ENCODE measurements around the gene LRP1B.

LRP1B gene

GRCh38 chr2:141264848-141265247 lies 866.0 kb downstream of the LRP1B start:
- no peak overlapping the region for H3K9ac ChIP-seq
- no peak overlapping the region for H3K4me2 ChIP-seq
- H4K20me1 ChIP-seq (ENCODE audit: insufficient read depth) = no peaks in the 10 kb centered on the region
- H2AFZ ChIP-seq (ENCODE audit: low read depth) = no peak overlapping the region
- H3K27ac ChIP-seq = no peak overlapping the region
- no peaks in the 10 kb centered on the region for H3K36me3 ChIP-seq (ENCODE audit: insufficient read depth)
- no peak overlapping the region for H3K4me3 ChIP-seq (IDR thresholded peaks at IDR 0.05; ENCODE audit: insufficient read depth, low read depth, low read length)
- no peaks in the 10 kb centered on the region for H3K27me3 ChIP-seq (ENCODE audit: insufficient read depth, low read depth)
- TF ChIP-seq, protein P1, sequence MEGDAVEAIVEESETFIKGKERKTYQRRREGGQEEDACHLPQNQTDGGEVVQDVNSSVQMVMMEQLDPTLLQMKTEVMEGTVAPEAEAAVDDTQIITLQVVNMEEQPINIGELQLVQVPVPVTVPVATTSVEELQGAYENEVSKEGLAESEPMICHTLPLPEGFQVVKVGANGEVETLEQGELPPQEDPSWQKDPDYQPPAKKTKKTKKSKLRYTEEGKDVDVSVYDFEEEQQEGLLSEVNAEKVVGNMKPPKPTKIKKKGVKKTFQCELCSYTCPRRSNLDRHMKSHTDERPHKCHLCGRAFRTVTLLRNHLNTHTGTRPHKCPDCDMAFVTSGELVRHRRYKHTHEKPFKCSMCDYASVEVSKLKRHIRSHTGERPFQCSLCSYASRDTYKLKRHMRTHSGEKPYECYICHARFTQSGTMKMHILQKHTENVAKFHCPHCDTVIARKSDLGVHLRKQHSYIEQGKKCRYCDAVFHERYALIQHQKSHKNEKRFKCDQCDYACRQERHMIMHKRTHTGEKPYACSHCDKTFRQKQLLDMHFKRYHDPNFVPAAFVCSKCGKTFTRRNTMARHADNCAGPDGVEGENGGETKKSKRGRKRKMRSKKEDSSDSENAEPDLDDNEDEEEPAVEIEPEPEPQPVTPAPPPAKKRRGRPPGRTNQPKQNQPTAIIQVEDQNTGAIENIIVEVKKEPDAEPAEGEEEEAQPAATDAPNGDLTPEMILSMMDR (conservative IDR thresholded peaks at IDR 0.05; ENCODE audit: low read depth, low read length) = no peak
- H3K79me2 ChIP-seq (ENCODE audit: insufficient read depth, low read depth) = no peaks in the 10 kb centered on the region
- H3K4me1 ChIP-seq (ENCODE audit: low read depth, poor library complexity, severe bottlenecking) = no peaks in the 10 kb centered on the region

GRCh38 chr2:141260911-141261310 lies 869.9 kb downstream of the LRP1B start:
- TF ChIP-seq, protein P1 (conservative IDR thresholded peaks at IDR 0.05; ENCODE audit: low read depth, low read length) = no peak
- H3K79me2 ChIP-seq (ENCODE audit: insufficient read depth, low read depth) = no peaks in the 10 kb centered on the region
- no peak overlapping the region for H2AFZ ChIP-seq (ENCODE audit: low read depth)
- H3K4me3 ChIP-seq (IDR thresholded peaks at IDR 0.05; ENCODE audit: insufficient read depth, low read depth, low read length) = no peak overlapping the region
- H3K4me1 ChIP-seq (ENCODE audit: low read depth, poor library complexity, severe bottlenecking) = no peaks in the 10 kb centered on the region
- no peak overlapping the region for H3K9ac ChIP-seq
- no peaks in the 10 kb centered on the region for H3K36me3 ChIP-seq (ENCODE audit: insufficient read depth)
- no peaks in the 10 kb centered on the region for H4K20me1 ChIP-seq (ENCODE audit: insufficient read depth)
- H3K27me3 ChIP-seq (ENCODE audit: insufficient read depth, low read depth) = no peaks in the 10 kb centered on the region
- H3K4me2 ChIP-seq = no peak overlapping the region
- H3K27ac ChIP-seq = no peak overlapping the region

DNA sequence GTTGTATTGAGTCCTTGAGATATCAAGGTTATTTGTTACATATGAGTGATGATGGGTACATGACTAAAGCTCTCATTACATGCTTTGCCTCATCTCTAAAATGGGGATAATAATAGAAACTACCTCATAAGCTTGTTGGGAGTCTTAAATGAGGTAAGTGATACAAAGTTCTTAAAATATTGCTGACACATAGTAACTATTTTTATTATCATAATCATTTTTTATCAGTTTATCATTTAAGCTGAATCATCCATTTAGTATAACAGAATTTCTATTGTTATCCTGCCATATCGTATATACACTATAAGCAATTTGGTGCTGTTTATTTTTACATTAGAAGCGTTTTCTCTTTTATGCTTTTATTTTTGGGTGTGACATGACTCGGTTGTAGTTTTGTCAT lies 871.1 kb downstream of the LRP1B start:
- Histone ChIP-seq H3K36me3 (ENCODE audit: insufficient read depth) (no peaks in the 10 kb centered on the region), H3K4me1 (ENCODE audit: low read depth, poor library complexity, severe bottlenecking) (no peaks in the 10 kb centered on the region), H3K79me2 (ENCODE audit: insufficient read depth, low read depth) (no peaks in the 10 kb centered on the region), H3K27me3 (ENCODE audit: insufficient read depth, low read depth) (no peaks in the 10 kb centered on the region), H3K27ac (no peak overlapping the region), H3K4me3 (IDR thresholded peaks at IDR 0.05; ENCODE audit: insufficient read depth, low read depth, low read length) (no peak overlapping the region), H2AFZ (ENCODE audit: low read depth) (no peak overlapping the region), H4K20me1 (ENCODE audit: insufficient read depth) (no peaks in the 10 kb centered on the region), H3K9ac (no peak overlapping the region), H3K4me2 (no peak overlapping the region)
- TF ChIP-seq, protein P1 (conservative IDR thresholded peaks at IDR 0.05; ENCODE audit: low read depth, low read length) = no peak

DNA sequence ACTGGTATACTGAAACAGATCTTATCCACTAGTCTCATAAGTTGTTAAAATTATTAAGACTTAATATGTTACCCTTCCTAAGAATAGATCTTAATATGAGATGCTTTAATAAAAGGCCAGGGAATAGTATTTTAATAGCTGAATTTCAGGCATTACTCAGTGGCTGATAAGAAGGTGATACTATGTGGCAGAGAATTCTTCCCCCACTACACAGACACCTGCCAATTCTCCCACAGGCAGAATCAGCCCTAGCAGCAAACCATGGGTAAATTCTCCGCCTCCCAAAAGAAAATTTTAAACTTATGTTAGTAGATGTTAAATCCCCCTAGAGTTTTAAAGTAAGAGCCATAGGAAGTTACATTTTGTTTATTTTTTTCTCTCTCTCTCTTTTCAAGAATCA lies 888.8 kb downstream of the LRP1B start:
- Histone ChIP-seq H4K20me1 (ENCODE audit: insufficient read depth) (no peaks in the 10 kb centered on the region), H3K27ac (no peak overlapping the region), H3K4me3 (IDR thresholded peaks at IDR 0.05; ENCODE audit: insufficient read depth, low read depth, low read length) (no peak overlapping the region), H3K4me2 (no peak overlapping the region), H3K27me3 (ENCODE audit: insufficient read depth, low read depth) (no peaks in the 10 kb centered on the region), H3K4me1 (ENCODE audit: low read depth, poor library complexity, severe bottlenecking) (no peaks in the 10 kb centered on the region), H3K36me3 (ENCODE audit: insufficient read depth) (no peaks in the 10 kb centered on the region), H3K9ac (no peak overlapping the region), H2AFZ (ENCODE audit: low read depth) (no peak overlapping the region), H3K79me2 (ENCODE audit: insufficient read depth, low read depth) (no peaks in the 10 kb centered on the region)
- TF ChIP-seq, protein P1 (conservative IDR thresholded peaks at IDR 0.05; ENCODE audit: low read depth, low read length) = no peak

Data from KMS-11 (cell line).